Nephron (organoid): ENCODE data around the gene SUPT4H1.

ENCODE experiments used
- H3K27ac Mint-ChIP-seq, 3 experiments: 2 replicates each; pipeline ENCODE4 v1.8.0; 2020; ENCODE audit warnings: mixed read lengths in 3 of 3, mild to moderate bottlenecking in 2 of 3, moderate library complexity in 1 of 3
- H3K27me3 Mint-ChIP-seq: 2 replicates; pipeline ENCODE4 v1.8.0; 2021; ENCODE audit warnings: low read depth, mild to moderate bottlenecking, moderate library complexity, mixed read lengths
- H3K36me3 Mint-ChIP-seq: 2 replicates; pipeline ENCODE4 v1.8.0; 2020; ENCODE audit warnings: low read depth, mixed read lengths
- H3K4me1 Mint-ChIP-seq: 2 replicates; pipeline ENCODE4 v1.8.0; 2020; ENCODE audit warnings: mixed read lengths
- H3K4me3 Mint-ChIP-seq, 3 experiments: 2 replicates each; pipeline ENCODE4 v1.8.0; 2020; ENCODE audit warnings: mild to moderate bottlenecking in 3 of 3, mixed read lengths in 3 of 3, moderate library complexity in 2 of 3
- H3K9me3 Mint-ChIP-seq: 2 replicates; pipeline ENCODE4 v1.8.0; 2020; ENCODE audit warnings: mixed read lengths
- CTCF ChIP-seq, 3 experiments: fragments of 200-600 bp; sonication (generic); IDR thresholded peaks; one replicate each; pipeline ENCODE4 v1.5.0; 2021; ENCODE audit warnings: antibody characterized with exemption in 3 of 3; ENCODE audit not compliant: unreplicated experiment in 3 of 3

The SUPT4H1 gene

GRCh38 chr17:58382108-58382871 is 30.3 kb upstream of the SUPT4H1 start:
- H3K27me3 Mint-ChIP-seq = peaks cover 4% of the 10 kb centered on the region
- no peak for TF ChIP-seq CTCF (IDR thresholded peaks at IDR 0.05; ENCODE audit: unreplicated experiment in 3 of 3)
- H3K36me3 Mint-ChIP-seq = no peaks in the 10 kb centered on the region
- no peak overlapping the region for H3K4me3 Mint-ChIP-seq
- no peaks in the 10 kb centered on the region for H3K9me3 Mint-ChIP-seq
- peak overlapping the region; percentile 82 to 88 (median 85) for H3K27ac Mint-ChIP-seq
- H3K4me1 Mint-ChIP-seq = peaks cover 44% of the 10 kb centered on the region

- Mint-ChIP-seq H3K27ac (peak overlapping the region; percentile 82 to 88 (median 86)), H3K4me3 (no peak overlapping the region), H3K36me3 (no peaks in the 10 kb centered on the region), H3K27me3 (peaks cover 4% of the 10 kb centered on the region), H3K4me1 (peaks cover 44% of the 10 kb centered on the region), H3K9me3 (no peaks in the 10 kb centered on the region)
- TF ChIP-seq CTCF (IDR thresholded peaks at IDR 0.05; ENCODE audit: unreplicated experiment in 3 of 3) = no peak
These were observed 29.4 kb upstream of the SUPT4H1 start for GRCh38 chr17:58381124-58382035.

- no peaks in the 10 kb centered on the region for H3K9me3 Mint-ChIP-seq
- H3K27ac Mint-ChIP-seq = peak overlapping the region; percentile 82 to 88 (median 86)
- no peak overlapping the region for H3K4me3 Mint-ChIP-seq
- TF ChIP-seq CTCF (IDR thresholded peaks at IDR 0.05; ENCODE audit: unreplicated experiment in 3 of 3) = no peak
- no peaks in the 10 kb centered on the region for H3K36me3 Mint-ChIP-seq
- peaks cover 4% of the 10 kb centered on the region for H3K27me3 Mint-ChIP-seq
- H3K4me1 Mint-ChIP-seq = peaks cover 43% of the 10 kb centered on the region
These were observed 28.5 kb upstream of the SUPT4H1 start for GRCh38 chr17:58380207-58381123.

GRCh38 chr17:58379511-58379824 is 27.5 kb upstream of the SUPT4H1 start:
- H3K4me3 Mint-ChIP-seq = no peak overlapping the region
- peaks cover 7% of the 10 kb centered on the region for H3K27me3 Mint-ChIP-seq

More at GRCh38 chr17:58379511-58379824, 27.5 kb upstream of the SUPT4H1 start:
- Mint-ChIP-seq H3K27ac (peak overlapping the region; percentile 17 to 61 (median 36)), H3K9me3 (no peaks in the 10 kb centered on the region), H3K36me3 (no peaks in the 10 kb centered on the region), H3K4me1 (peaks cover 33% of the 10 kb centered on the region)
- TF ChIP-seq CTCF (IDR thresholded peaks at IDR 0.05; ENCODE audit: unreplicated experiment in 3 of 3) = no peak
